Effector CD8-positive, alpha-beta T cell (primary cell): ENCODE results near the gene ADAMTSL2.
"Not testable (repeated sequence)": the region's sequence is repeated elsewhere in the genome, so short reads cannot be mapped to it uniquely, and the experiment has no call there.

Experiments
- DNase-seq: peaks from one replicate; lab custom pipeline; 2025; lab: John Stamatoyannopoulos, UW

The ADAMTSL2 gene

GRCh38 chr9:133558191-133559126 lies 24.0 kb downstream of the ADAMTSL2 start:
- no peak for DNase-seq

- no peak for DNase-seq
These were observed 25.8 kb downstream of the ADAMTSL2 start for GRCh38 chr9:133560311-133560710.

DNA sequence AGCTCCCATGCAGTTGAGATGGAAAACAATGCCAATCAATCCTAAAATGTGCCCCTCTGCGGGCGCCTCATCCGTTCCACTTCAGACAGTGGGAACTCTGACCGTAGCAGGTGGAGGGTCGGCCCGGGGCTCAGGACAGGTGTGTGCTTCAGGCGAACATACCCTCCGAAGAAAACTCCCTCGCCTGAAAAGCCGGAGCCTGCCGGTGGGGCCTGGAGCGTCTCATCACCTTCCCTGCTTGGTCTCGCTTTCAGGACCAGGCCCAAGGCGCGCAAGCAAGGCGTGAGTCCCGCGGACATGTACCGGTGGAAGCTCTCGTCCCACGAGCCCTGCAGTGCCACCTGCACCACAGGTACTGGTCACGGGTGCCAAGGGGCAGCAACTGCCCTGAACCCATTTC lies 26.4 kb downstream of the ADAMTSL2 start:
- DNase-seq: no peak

DNA sequence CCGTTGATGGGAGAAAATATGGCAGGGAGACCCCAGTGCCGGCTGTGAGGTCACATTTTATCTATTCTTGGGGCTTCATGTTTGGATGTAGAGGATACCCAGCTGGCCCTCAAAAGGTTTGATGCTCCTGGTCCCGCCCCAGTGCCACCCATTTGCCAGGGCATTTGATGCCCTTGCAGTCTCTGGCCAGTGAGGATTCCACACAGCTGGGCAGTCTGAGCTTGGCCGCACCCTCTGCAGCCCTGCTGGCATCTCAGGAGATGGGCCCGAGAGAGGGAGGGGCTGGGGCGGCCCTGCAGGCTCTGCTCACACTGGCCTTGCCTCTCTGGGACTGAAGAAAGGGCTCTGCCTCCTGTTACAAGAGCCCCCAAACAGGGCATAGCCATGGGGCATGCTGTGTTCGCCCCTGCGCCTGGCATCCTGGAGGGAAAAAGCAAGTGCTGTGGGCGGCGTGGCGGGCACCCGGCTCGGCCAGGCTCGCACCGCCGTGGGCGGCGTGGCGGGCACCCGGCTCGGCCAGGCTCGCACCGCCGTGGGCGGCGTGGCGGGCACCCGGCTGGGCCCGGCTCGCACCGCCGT lies 27.6 kb downstream of the ADAMTSL2 start:
- DNase-seq: no peak

DNA sequence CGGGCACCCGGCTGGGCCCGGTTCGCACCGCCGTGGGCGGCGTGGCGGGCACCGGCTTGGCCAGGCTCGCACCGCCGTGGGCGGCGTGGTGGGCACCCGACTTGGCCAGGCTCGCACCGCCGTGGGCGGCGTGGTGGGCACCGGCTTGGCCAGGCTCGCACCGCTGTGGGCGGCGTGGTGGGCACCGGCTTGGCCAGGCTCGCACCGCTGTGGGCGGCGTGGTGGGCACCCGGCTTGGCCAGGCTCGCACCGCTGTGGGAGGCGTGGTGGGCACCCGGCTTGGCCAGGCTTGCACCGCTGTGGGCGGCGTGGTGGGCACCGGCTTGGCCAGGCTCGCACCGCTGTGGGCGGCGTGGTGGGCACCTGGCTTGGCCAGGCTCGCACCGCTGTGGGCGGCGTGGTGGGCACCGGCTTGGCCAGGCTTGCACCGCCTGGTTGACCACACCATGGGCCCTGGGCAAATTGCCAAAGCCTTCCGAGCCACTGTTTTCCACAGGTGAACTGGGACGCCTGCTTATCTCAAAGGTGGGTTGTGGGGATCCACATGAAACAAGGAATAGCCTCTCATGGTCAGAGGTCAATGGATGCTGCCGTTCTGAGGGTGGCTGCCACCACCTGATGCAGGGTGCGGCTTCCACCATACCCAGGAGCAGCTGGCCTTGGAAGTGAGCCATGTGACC lies 28.2 kb downstream of the ADAMTSL2 start:
- no peak for DNase-seq

GRCh38 chr9:133563291-133563796 lies 28.8 kb downstream of the ADAMTSL2 start:
- DNase-seq: no peak

DNA sequence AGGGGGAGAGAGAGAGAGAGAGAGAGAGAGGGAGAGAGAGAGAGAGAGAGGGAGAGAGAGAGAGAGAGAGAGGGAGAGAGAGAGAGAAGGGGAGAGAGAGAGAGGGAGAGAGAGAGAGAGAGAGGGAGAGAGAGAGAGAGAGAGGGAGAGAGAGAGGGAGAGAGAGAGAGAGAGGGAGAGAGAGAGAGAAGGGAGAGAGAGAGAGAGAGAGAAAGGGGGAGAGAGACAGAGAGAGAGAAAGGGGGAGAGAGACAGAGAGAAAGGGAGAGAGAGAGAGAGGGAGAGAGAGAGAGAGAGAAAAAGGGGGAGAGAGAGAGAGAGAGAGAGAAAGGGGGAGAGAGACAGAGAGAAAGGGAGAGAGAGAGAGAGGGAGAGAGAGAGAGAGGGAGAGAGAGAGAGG lies 29.3 kb downstream of the ADAMTSL2 start:
- DNase-seq: not testable (repeated sequence)

- no peak for DNase-seq
These were observed 30.1 kb downstream of the ADAMTSL2 start for GRCh38 chr9:133564451-133565116.

DNA sequence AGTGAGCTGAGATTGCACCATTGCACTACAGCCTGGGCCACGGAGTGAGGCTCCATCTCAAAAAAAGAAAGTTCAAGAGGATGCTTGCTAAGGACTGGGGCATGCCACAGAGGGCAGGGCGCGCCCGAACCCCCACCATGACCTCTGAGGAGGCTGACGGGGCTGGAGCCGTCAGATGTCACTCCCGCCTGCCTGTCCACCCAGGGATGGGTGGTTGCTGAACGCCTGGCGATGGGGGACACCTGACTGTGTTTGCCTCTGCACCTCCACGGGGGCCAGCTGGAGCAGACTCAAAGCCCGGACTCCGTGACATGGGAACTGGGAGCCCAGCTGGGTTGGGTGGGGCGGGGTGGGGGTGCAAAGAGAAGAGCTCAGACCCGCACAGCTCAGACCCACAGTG lies 31.9 kb downstream of the ADAMTSL2 start:
- DNase-seq: no peak

DNA sequence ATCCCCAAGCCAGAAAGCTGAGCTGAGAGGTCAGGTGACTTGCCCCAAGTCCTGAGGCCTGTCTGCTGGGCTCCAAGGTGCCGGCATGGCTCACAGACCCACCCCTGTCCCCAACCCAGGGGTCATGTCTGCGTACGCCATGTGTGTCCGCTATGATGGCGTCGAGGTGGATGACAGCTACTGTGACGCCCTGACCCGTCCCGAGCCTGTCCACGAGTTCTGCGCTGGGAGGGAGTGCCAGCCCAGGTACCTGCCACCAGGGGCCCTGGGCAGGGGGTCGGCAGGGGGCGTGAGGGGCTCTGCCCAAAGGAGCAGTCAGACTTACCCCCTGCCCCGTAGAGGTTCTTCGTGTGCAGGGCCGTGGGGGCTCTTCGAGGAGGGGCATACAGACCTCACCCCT lies 32.3 kb downstream of the ADAMTSL2 start:
- no peak for DNase-seq

DNA sequence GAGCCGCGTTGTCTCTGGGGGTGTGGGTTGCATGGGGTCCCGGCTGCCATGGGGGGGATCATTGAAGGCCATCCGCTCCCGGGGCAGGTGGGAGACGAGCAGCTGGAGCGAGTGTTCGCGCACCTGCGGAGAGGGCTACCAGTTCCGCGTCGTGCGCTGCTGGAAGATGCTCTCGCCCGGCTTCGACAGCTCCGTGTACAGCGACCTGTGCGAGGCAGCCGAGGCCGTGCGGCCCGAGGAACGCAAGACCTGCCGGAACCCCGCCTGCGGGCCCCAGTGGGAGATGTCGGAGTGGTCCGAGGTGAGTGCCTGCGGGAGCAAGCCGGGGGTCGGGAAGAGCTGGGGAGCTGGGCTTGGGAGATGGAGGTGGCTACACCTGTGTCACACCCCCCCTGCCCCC lies 33.7 kb downstream of the ADAMTSL2 start:
- DNase-seq: no peak

GRCh38 chr9:133569121-133569785 lies 34.7 kb downstream of the ADAMTSL2 start:
- DNase-seq: no peak

DNA sequence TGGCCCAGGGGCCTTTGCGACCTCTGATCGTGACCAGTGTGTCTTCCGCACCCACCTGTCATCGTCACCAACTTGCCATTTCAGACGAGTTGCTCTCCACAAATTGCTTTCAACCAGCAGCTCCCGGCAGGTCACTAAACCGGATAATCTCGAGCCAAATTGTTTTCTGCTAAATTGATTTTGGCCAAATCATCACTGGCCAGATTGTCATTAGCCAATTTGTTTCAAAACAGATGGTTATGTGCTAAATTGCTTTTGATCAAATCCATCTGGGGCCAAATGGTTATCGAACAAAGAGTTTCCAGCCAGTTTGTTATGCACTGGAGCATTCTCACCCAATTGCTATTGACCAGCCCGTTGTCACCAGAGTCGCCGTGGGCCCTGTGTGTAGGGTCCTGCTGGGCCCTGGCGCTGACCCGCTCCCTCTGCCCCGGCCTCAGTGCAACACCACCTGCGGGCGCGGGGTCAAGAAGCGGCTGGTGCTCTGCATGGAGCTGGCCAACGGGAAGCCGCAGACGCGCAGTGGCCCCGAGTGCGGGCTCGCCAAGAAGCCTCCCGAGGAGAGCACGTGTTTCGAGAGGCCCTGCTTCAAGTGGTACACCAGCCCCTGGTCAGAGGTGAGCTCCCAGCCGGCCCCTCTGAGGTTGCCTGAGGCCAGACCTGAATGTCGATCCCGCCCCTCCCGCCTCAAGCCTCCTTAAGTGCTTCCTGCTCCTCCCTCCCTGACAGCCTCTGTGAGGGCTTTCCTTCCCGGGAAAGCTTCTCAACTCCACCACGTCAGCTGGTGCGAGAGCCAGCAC lies 35.6 kb downstream of the ADAMTSL2 start:
- no peak for DNase-seq

GRCh38 chr9:133570691-133571080 lies 36.2 kb downstream of the ADAMTSL2 start:
- no peak for DNase-seq

GRCh38 chr9:133571391-133571890 lies 36.9 kb downstream of the ADAMTSL2 start:
- DNase-seq: no peak

DNA sequence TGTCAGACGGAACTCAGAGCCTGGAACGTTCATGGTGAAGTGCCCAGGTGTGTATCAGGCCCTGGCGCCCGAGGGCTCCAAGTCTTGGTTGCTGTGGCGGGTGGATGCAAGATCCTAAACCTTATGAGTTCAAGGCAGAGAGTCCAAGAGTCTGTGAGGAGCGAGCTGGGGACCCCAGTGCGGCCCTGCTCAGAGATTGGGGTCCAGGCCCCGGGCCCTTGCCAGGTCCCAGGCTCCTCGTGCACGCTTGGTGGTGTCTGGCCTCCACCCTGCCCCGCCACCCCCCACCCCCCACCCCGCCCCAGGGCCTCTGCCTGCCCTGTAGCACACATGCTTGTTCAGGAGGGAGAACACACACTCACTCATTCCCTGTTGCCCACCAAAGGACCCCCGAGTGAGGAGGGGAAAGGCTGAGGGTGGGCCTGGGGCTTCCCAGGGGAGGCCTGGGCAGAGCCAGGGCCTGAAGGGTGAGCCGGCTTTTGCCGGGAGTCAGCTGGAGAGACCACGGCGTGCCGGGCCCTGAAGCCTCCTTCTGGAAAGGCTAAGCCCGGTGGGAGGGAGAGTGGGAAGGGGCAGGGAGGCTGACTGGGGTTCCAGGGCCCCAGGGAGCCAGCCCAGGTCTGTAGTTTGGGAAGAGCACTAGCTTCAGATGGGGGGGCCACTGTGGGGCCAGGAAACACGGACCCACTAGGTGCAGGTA lies 37.5 kb downstream of the ADAMTSL2 start:
- no peak for DNase-seq

GRCh38 chr9:133572821-133573361 lies 38.4 kb downstream of the ADAMTSL2 start:
- DNase-seq: no peak

GRCh38 chr9:133573791-133574515 lies 39.4 kb downstream of the ADAMTSL2 start:
- no peak for DNase-seq

DNA sequence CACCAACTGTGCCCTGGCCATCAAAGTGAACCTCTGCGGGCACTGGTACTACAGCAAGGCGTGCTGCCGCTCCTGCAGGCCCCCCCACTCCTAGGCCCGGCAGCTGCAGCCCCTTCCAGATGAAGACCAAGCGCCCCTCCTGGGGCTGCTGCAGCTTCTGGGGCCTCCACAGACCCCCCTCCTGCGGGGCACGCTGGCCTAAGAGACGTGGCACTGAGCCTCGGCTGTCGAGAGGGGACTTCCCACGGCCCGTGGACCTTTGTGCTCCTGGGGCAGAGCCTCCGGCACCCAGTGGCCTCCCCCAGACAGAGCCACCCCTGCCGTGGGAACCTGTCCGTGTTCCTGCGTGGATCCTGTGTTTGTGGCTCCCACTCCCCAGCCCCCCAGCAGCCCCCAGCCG lies 40.3 kb downstream of the ADAMTSL2 start:
- DNase-seq: no peak
